CD1c-positive myeloid dendritic cell (primary cell): ENCODE measurements around the gene DENND5B.
A peak's percentile ranks its signal among the peaks of the same experiment; 100 is the strongest.
"Not testable (repeated sequence)": the region's sequence is repeated elsewhere in the genome, so short reads cannot be mapped to it uniquely, and the experiment has no call there.

Experiments used
- DNase-seq: peaks from one replicate; pipeline ENCODE4 v3.0.0-alpha.2; 2016; ENCODE audit errors: extremely low spot score

Gene DENND5B

GRCh38 chr12:31591380-31591901 is 505 bp upstream of the DENND5B start:
- no peak for DNase-seq

- peak; percentile 72 for DNase-seq
Measured at GRCh38 chr12:31589904-31590641, 863 bp downstream of the DENND5B start.

- no peak for DNase-seq
Measured at GRCh38 chr12:31589598-31589903, 1.4 kb downstream of the DENND5B start.

GRCh38 chr12:31588976-31589375 is 2.0 kb downstream of the DENND5B start:
- DNase-seq = no peak

GRCh38 chr12:31586728-31587127 is 4.2 kb downstream of the DENND5B start:
- no peak for DNase-seq

GRCh38 chr12:31585895-31586294 is 5.0 kb downstream of the DENND5B start:
- DNase-seq = no peak

GRCh38 chr12:31585271-31585670 is 5.7 kb downstream of the DENND5B start:
- DNase-seq = no peak

- no peak for DNase-seq
Measured at GRCh38 chr12:31584782-31585181, 6.2 kb downstream of the DENND5B start.

- DNase-seq = no peak
Measured at GRCh38 chr12:31583878-31584277, 7.1 kb downstream of the DENND5B start.

GRCh38 chr12:31582155-31582554 is 8.8 kb downstream of the DENND5B start:
- DNase-seq = no peak

- no peak for DNase-seq
Measured at GRCh38 chr12:31578632-31579031, 12.3 kb downstream of the DENND5B start.

- peak; percentile 32 for DNase-seq
Measured at GRCh38 chr12:31574803-31575575, 15.9 kb downstream of the DENND5B start.

GRCh38 chr12:31574367-31574766 is 16.6 kb downstream of the DENND5B start:
- DNase-seq = not testable (repeated sequence)

- no peak for DNase-seq
Measured at GRCh38 chr12:31572900-31573600, 17.9 kb downstream of the DENND5B start.

GRCh38 chr12:31570880-31571279 is 20.1 kb downstream of the DENND5B start:
- no peak for DNase-seq

GRCh38 chr12:31569517-31569916 is 21.4 kb downstream of the DENND5B start:
- not testable (repeated sequence) for DNase-seq

- no peak for DNase-seq
Measured at GRCh38 chr12:31568498-31568897, 22.4 kb downstream of the DENND5B start.

GRCh38 chr12:31567029-31567428 is 23.9 kb downstream of the DENND5B start:
- no peak for DNase-seq

- no peak for DNase-seq
Measured at GRCh38 chr12:31566547-31566946, 24.4 kb downstream of the DENND5B start.

GRCh38 chr12:31562594-31563328 is 28.2 kb downstream of the DENND5B start:
- no peak for DNase-seq

GRCh38 chr12:31560516-31560915 is 30.4 kb downstream of the DENND5B start:
- no peak for DNase-seq

- DNase-seq = no peak
Measured at GRCh38 chr12:31558521-31558920, 32.4 kb downstream of the DENND5B start.
